ENCODE measurements around the gene NFATC2.

- no peak for TF ChIP-seq CTCF (IDR thresholded peaks at IDR 0.05; ENCODE audit: insufficient read depth, low read length, poor library complexity, severe bottlenecking)
- no peak for TF ChIP-seq EZH2phosphoT487 (conservative IDR thresholded peaks at IDR 0.05; ENCODE audit: low read length)
These were observed 8.7 kb upstream of the NFATC2 start for GRCh38 chr20:51551186-51551585.

Data from SU-DHL-6 (cell line).